GM23338 (cell line): ENCODE data around the gene TSFM. TPM values are rescaled to one million over a fixed set of nuclear protein-coding genes. Genes with fewer than 3 reads are reported as not detected.

Experiments
- ATAC-seq: fragments of 200-7000 bp; cut with Tn5 transposase; 3 replicates; pipeline ENCODE4 v1.9.1; 2020
- DNase-seq: peaks from one replicate; pipeline ENCODE4 v3.0.0-alpha.2; 2015; ENCODE audit warnings: low spot score
- H2AFZ ChIP-seq: fragments of 200-600 bp; sonication (generic); 2 replicates; pipeline ENCODE4 v1.8.0; 2016; ENCODE audit warnings: antibody characterized with exemption, mild to moderate bottlenecking, moderate library complexity
- H3F3A ChIP-seq: fragments of 200-600 bp; sonication (generic); replicated peaks from 2 replicates; pipeline ENCODE4 v1.8.0; 2017; ENCODE audit warnings: antibody characterized with exemption, mixed run types, low read depth
- H3K27ac ChIP-seq: fragments of 200-600 bp; sonication (generic); 2 replicates; pipeline ENCODE4 v1.6.1; 2016; ENCODE audit warnings: low read depth
- H3K27me3 ChIP-seq: fragments of 200-600 bp; sonication (generic); 2 replicates; pipeline ENCODE4 v1.8.0; 2016; ENCODE audit warnings: mild to moderate bottlenecking, mixed run types, moderate library complexity; ENCODE audit not compliant: insufficient read depth
- H3K36me3 ChIP-seq: fragments of 200-600 bp; sonication (generic); 2 replicates; pipeline ENCODE4 v1.8.0; 2016; ENCODE audit warnings: mild to moderate bottlenecking; ENCODE audit not compliant: insufficient read depth
- H3K4me1 ChIP-seq: fragments of 200-600 bp; sonication (generic); 2 replicates; pipeline ENCODE4 v1.8.0; 2016; ENCODE audit warnings: mild to moderate bottlenecking, moderate library complexity; ENCODE audit not compliant: insufficient read depth
- H3K4me2 ChIP-seq: fragments of 200-600 bp; sonication (generic); 2 replicates; pipeline ENCODE4 v1.7.1; 2017; ENCODE audit warnings: mixed run types
- H3K4me3 ChIP-seq: fragments of 200-600 bp; sonication (generic); 2 replicates; pipeline ENCODE4 v1.6.1; 2016; ENCODE audit warnings: mixed run types
- H3K79me2 ChIP-seq: fragments of 200-600 bp; sonication (generic); replicated peaks from 2 replicates; pipeline ENCODE4 v1.8.0; 2017; ENCODE audit warnings: mild to moderate bottlenecking; ENCODE audit not compliant: insufficient read depth
- H3K9me2 ChIP-seq: fragments of 200-600 bp; sonication (generic); 2 replicates; pipeline ENCODE4 v1.8.0; 2017; ENCODE audit not compliant: insufficient read depth
- H4K20me1 ChIP-seq: fragments of 200-600 bp; sonication (generic); replicated peaks from 2 replicates; pipeline ENCODE4 v1.8.0; 2017; ENCODE audit warnings: mild to moderate bottlenecking; ENCODE audit not compliant: insufficient read depth
- H3K27ac Mint-ChIP-seq: 2 replicates; pipeline ENCODE4 v1.8.0; 2020; ENCODE audit warnings: inconsistent platforms, mild to moderate bottlenecking, moderate library complexity, mixed read lengths
- H3K27me3 Mint-ChIP-seq: 3 replicates; pipeline ENCODE4 v1.8.0; 2022; ENCODE audit warnings: low read depth, mild to moderate bottlenecking, moderate library complexity, mixed read lengths, inconsistent platforms; ENCODE audit not compliant: insufficient read depth, poor library complexity
- H3K36me3 Mint-ChIP-seq: 3 replicates; pipeline ENCODE4 v1.8.0; 2021; ENCODE audit warnings: low read depth, mild to moderate bottlenecking, inconsistent platforms, moderate library complexity, mixed read lengths
- H3K4me1 Mint-ChIP-seq: 3 replicates; pipeline ENCODE4 v1.8.0; 2020; ENCODE audit warnings: mild to moderate bottlenecking, inconsistent platforms, mixed read lengths
- H3K4me3 Mint-ChIP-seq: 3 replicates; pipeline ENCODE4 v1.8.0; 2021; ENCODE audit warnings: moderate library complexity, mild to moderate bottlenecking, inconsistent platforms, mixed read lengths
- H3K9me3 Mint-ChIP-seq: 3 replicates; pipeline ENCODE4 v1.8.0; 2020; ENCODE audit warnings: moderate library complexity, mild to moderate bottlenecking, inconsistent platforms, mixed read lengths
- CTCF ChIP-seq, 2 experiments: fragments of 200-600 bp in 1 of 2; sonication (generic) in 1 of 2; conservative IDR thresholded peaks; 2 replicates each; pipeline versions ENCODE4 v1.5.1 to v1.6.1; 2016 to 2017; ENCODE audit warnings: antibody characterized with exemption in 2 of 2, low read depth in 2 of 2, mild to moderate bottlenecking in 2 of 2, moderate library complexity in 1 of 2
- ETS1 ChIP-seq: IDR thresholded peaks from 2 replicates; pipeline ENCODE4 v1.6.1; 2016; ENCODE audit warnings: antibody characterized with exemption
- EZH2 ChIP-seq: fragments of 200-600 bp; sonication (generic); IDR thresholded peaks from one replicate; pipeline ENCODE4 v1.8.0; 2017; ENCODE audit warnings: antibody characterized with exemption, mild to moderate bottlenecking, low read depth; ENCODE audit not compliant: unreplicated experiment
- EZH2phosphoT487 ChIP-seq: fragments of 200-600 bp; sonication (generic); IDR thresholded peaks from one replicate; pipeline ENCODE4 v1.8.1; 2018; ENCODE audit warnings: antibody characterized with exemption; ENCODE audit not compliant: unreplicated experiment
- JUNB ChIP-seq: IDR thresholded peaks from one replicate; pipeline ENCODE4 v1.6.1; 2016; ENCODE audit warnings: antibody characterized with exemption; ENCODE audit not compliant: unreplicated experiment
- NANOG ChIP-seq: IDR thresholded peaks from 2 replicates; pipeline ENCODE4 v1.6.1; 2016; ENCODE audit warnings: antibody characterized with exemption, borderline replicate concordance
- POLR2AphosphoS5 ChIP-seq: IDR thresholded peaks from 2 replicates; pipeline ENCODE4 v1.6.1; 2016; ENCODE audit warnings: antibody characterized with exemption, low read depth
- STAT1 ChIP-seq: IDR thresholded peaks from one replicate; pipeline ENCODE4 v1.6.1; 2016; ENCODE audit warnings: antibody characterized with exemption; ENCODE audit not compliant: unreplicated experiment
- ZNF114 ChIP-seq: fragments of 250-450 bp; sonication (Bioruptor Pico); IDR thresholded peaks from 2 replicates; pipeline ENCODE4 v1.5.0; 2020; ENCODE audit warnings: mild to moderate bottlenecking, moderate library complexity
- ZNF331 ChIP-seq: fragments of 250-450 bp; sonication (Bioruptor Pico); IDR thresholded peaks from 2 replicates; pipeline ENCODE4 v1.5.0; 2020; ENCODE audit warnings: low read depth, mild to moderate bottlenecking, moderate library complexity
- polyA plus RNA-seq: library from polyadenylated mRNA; unstranded; fragments of >200 nt; fragmentation: Nextera tagmentation; extraction: Ambion mirVana; gene quantifications from 2 replicates; pipeline ENCODE4 v1.2.1, GENCODE V29; 2016
- total RNA-seq: library from RNA; depleted of rRNA; stranded (reverse); fragments of >200 nt; shearing (Covaris generic); gene quantifications from 2 replicates; pipeline ENCODE4 v1.2.3, GENCODE V29; 2014
- TF ChIP-seq, protein P1 (sequence below): IDR thresholded peaks from one replicate; pipeline ENCODE4 v1.6.1; 2018; ENCODE audit warnings: antibody characterized with exemption; ENCODE audit not compliant: unreplicated experiment
- TF ChIP-seq, protein P2 (sequence below): fragments of 250-450 bp; sonication (Bioruptor Pico); IDR thresholded peaks from 2 replicates; pipeline ENCODE4 v1.5.0; 2020; ENCODE audit warnings: mild to moderate bottlenecking, moderate library complexity

TSFM gene
- total and polyA plus RNA-seq, 2 experiments from 2014 or later = 29.5 to 43.1 TPM

GRCh38 chr12:57800965-57801364, 18.4 kb downstream of the TSFM start (continued):
- TF ChIP-seq, protein P1, sequence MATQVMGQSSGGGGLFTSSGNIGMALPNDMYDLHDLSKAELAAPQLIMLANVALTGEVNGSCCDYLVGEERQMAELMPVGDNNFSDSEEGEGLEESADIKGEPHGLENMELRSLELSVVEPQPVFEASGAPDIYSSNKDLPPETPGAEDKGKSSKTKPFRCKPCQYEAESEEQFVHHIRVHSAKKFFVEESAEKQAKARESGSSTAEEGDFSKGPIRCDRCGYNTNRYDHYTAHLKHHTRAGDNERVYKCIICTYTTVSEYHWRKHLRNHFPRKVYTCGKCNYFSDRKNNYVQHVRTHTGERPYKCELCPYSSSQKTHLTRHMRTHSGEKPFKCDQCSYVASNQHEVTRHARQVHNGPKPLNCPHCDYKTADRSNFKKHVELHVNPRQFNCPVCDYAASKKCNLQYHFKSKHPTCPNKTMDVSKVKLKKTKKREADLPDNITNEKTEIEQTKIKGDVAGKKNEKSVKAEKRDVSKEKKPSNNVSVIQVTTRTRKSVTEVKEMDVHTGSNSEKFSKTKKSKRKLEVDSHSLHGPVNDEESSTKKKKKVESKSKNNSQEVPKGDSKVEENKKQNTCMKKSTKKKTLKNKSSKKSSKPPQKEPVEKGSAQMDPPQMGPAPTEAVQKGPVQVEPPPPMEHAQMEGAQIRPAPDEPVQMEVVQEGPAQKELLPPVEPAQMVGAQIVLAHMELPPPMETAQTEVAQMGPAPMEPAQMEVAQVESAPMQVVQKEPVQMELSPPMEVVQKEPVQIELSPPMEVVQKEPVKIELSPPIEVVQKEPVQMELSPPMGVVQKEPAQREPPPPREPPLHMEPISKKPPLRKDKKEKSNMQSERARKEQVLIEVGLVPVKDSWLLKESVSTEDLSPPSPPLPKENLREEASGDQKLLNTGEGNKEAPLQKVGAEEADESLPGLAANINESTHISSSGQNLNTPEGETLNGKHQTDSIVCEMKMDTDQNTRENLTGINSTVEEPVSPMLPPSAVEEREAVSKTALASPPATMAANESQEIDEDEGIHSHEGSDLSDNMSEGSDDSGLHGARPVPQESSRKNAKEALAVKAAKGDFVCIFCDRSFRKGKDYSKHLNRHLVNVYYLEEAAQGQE = no peak
- TF ChIP-seq JUNB = no peak
- no peak for TF ChIP-seq CTCF (conservative IDR thresholded peaks at IDR 0.05; ENCODE audit: low read depth in 2 of 2)
- TF ChIP-seq EZH2 = no peak
- no peak for TF ChIP-seq ZNF331 (CRISPR knock-in tag)
- TF ChIP-seq STAT1 = no peak

- Mint-ChIP-seq H3K27me3 (peaks cover 2% of the 10 kb centered on the region), H3K4me3 (no peak overlapping the region), H3K36me3 (peaks cover 4% of the 10 kb centered on the region), H3K9me3 (no peaks in the 10 kb centered on the region), H3K4me1 (no peaks in the 10 kb centered on the region), H3K27ac (no peak overlapping the region)
- Histone ChIP-seq H3K9me2 (no peaks in the 10 kb centered on the region), H2AFZ (no peak overlapping the region), H4K20me1 (0 out of 2 replicates have a peak, but pooled peaks cover under 1% of the 10 kb centered on the region), H3K4me2 (no peak overlapping the region), H3F3A (no peaks in the 10 kb centered on the region), H3K4me1 (peaks cover 2% of the 10 kb centered on the region; the same call in 1 of the 2 replicates), H3K27ac (no peak overlapping the region), H3K36me3 (peaks cover 3% of the 10 kb centered on the region; the same call in 1 of the 2 replicates), H3K4me3 (no peak overlapping the region), H3K79me2 (no peaks in the 10 kb centered on the region), H3K27me3 (no peaks in the 10 kb centered on the region)
- DNase-seq (no peak), ATAC-seq (no peak)
- TF ChIP-seq ZNF331 (CRISPR knock-in tag) = no peak
- TF ChIP-seq NANOG = no peak
- no peak for TF ChIP-seq EZH2
- TF ChIP-seq, protein P2, sequence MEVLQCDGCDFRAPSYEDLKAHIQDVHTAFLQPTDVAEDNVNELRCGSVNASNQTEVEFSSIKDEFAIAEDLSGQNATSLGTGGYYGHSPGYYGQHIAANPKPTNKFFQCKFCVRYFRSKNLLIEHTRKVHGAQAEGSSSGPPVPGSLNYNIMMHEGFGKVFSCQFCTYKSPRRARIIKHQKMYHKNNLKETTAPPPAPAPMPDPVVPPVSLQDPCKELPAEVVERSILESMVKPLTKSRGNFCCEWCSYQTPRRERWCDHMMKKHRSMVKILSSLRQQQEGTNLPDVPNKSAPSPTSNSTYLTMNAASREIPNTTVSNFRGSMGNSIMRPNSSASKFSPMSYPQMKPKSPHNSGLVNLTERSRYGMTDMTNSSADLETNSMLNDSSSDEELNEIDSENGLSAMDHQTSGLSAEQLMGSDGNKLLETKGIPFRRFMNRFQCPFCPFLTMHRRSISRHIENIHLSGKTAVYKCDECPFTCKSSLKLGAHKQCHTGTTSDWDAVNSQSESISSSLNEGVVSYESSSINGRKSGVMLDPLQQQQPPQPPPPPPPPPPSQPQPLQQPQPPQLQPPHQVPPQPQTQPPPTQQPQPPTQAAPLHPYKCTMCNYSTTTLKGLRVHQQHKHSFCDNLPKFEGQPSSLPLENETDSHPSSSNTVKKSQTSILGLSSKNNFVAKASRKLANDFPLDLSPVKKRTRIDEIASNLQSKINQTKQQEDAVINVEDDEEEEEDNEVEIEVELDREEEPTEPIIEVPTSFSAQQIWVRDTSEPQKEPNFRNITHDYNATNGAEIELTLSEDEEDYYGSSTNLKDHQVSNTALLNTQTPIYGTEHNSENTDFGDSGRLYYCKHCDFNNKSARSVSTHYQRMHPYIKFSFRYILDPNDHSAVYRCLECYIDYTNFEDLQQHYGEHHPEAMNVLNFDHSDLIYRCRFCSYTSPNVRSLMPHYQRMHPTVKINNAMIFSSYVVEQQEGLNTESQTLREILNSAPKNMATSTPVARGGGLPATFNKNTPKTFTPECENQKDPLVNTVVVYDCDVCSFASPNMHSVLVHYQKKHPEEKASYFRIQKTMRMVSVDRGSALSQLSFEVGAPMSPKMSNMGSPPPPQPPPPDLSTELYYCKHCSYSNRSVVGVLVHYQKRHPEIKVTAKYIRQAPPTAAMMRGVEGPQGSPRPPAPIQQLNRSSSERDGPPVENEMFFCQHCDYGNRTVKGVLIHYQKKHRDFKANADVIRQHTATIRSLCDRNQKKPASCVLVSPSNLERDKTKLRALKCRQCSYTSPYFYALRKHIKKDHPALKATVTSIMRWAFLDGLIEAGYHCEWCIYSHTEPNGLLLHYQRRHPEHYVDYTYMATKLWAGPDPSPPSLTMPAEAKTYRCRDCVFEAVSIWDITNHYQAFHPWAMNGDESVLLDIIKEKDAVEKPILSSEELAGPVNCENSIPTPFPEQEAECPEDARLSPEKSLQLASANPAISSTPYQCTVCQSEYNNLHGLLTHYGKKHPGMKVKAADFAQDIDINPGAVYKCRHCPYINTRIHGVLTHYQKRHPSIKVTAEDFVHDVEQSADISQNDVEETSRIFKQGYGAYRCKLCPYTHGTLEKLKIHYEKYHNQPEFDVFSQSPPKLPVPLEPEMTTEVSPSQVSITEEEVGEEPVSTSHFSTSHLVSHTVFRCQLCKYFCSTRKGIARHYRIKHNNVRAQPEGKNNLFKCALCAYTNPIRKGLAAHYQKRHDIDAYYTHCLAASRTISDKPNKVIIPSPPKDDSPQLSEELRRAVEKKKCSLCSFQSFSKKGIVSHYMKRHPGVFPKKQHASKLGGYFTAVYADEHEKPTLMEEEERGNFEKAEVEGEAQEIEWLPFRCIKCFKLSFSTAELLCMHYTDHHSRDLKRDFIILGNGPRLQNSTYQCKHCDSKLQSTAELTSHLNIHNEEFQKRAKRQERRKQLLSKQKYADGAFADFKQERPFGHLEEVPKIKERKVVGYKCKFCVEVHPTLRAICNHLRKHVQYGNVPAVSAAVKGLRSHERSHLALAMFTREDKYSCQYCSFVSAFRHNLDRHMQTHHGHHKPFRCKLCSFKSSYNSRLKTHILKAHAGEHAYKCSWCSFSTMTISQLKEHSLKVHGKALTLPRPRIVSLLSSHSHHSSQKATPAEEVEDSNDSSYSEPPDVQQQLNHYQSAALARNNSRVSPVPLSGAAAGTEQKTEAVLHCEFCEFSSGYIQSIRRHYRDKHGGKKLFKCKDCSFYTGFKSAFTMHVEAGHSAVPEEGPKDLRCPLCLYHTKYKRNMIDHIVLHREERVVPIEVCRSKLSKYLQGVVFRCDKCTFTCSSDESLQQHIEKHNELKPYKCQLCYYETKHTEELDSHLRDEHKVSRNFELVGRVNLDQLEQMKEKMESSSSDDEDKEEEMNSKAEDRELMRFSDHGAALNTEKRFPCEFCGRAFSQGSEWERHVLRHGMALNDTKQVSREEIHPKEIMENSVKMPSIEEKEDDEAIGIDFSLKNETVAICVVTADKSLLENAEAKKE (CRISPR knock-in tag) = no peak
- no peak for TF ChIP-seq POLR2AphosphoS5
- no peak for TF ChIP-seq ETS1
- no peak for TF ChIP-seq ZNF114 (CRISPR knock-in tag)
- no peak for TF ChIP-seq JUNB
- TF ChIP-seq EZH2phosphoT487 = no peak
Measured at GRCh38 chr12:57802607-57803006, 20.0 kb downstream of the TSFM start.
